Neutrophil (primary cell): ENCODE measurements around the gene TBC1D8B.
"Not testable (repeated sequence)": the region's sequence is repeated elsewhere in the genome, so short reads cannot be mapped to it uniquely, and the experiment has no call there.

Experiments used
- H3K27ac ChIP-seq: fragments of 200-600 bp; sonication (generic); 2 replicates; pipeline ENCODE4 v1.5.1; 2016; ENCODE audit warnings: mild to moderate bottlenecking, moderate library complexity
- H3K27me3 ChIP-seq: fragments of 200-600 bp; sonication (generic); 2 replicates; pipeline ENCODE4 v1.6.0; 2016; ENCODE audit warnings: mild to moderate bottlenecking
- H3K36me3 ChIP-seq: fragments of 200-600 bp; sonication (generic); 2 replicates; pipeline ENCODE4 v1.5.1; 2017
- H3K4me1 ChIP-seq, 2 experiments: fragments of 200-600 bp in 1 of 2; sonication (generic) in 1 of 2; 1 replicate in 1 of 2; 2 replicates in 1 of 2; pipeline versions ENCODE4 v1.5.1 to v1.6.1; 2013 to 2016; ENCODE audit warnings: low read depth in 1 of 2, low read length in 1 of 2, mild to moderate bottlenecking in 1 of 2, moderate library complexity in 1 of 2; ENCODE audit not compliant: control insufficient read depth in 1 of 2, insufficient read depth in 1 of 2
- H3K4me3 ChIP-seq, 2 experiments: fragments of 200-600 bp in 1 of 2; sonication (generic) in 1 of 2; 1 replicate in 1 of 2; 2 replicates in 1 of 2; pipeline ENCODE4 v1.5.1; 2013 to 2016; ENCODE audit warnings: low read depth in 1 of 2, low read length in 1 of 2, mild to moderate bottlenecking in 1 of 2, moderate library complexity in 1 of 2
- H3K9me3 ChIP-seq: fragments of 200-600 bp; sonication (generic); 2 replicates; pipeline ENCODE4 v1.5.1; 2016
- CTCF ChIP-seq: fragments of 200-600 bp; sonication (generic); IDR thresholded peaks from 2 replicates; pipeline ENCODE4 v1.5.1; 2016; ENCODE audit warnings: antibody characterized with exemption

TBC1D8B gene

DNA sequence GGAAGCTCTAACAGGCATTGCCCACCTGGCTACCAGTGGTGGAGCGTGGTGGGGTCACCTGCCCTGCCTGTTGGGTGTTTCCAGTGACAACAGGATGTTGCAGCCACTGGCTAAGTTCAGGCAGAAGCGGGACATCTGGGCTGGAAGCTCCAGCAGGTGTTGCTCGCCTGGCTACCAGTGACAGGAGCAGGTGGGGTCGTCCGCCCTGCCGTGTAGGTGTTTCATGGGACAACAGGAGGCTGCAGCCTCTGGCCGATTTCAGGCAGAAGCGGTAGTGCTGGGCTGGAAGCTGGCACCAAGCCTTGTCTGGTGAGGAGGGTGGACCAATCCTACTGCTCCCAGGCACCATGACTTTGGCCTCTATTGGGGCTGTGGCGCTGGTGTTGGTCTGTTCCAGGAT, 61.2 kb downstream of the TBC1D8B start:
- H3K4me3 ChIP-seq = no peak overlapping the region
- no peak for TF ChIP-seq CTCF
- no peaks in the 10 kb centered on the region for H3K9me3 ChIP-seq
- no peak overlapping the region for H3K27ac ChIP-seq
- no peaks in the 10 kb centered on the region for H3K27me3 ChIP-seq
- no peaks in the 10 kb centered on the region for H3K4me1 ChIP-seq
- H3K36me3 ChIP-seq = peaks cover 6% of the 10 kb centered on the region

- not testable (repeated sequence) for H3K27me3 ChIP-seq, H3K4me1 ChIP-seq, H3K4me3 ChIP-seq, H3K9me3 ChIP-seq, H3K27ac ChIP-seq, H3K36me3 ChIP-seq
Measured at GRCh38 chrX:106872796-106873195, 70.3 kb downstream of the TBC1D8B start.

DNA sequence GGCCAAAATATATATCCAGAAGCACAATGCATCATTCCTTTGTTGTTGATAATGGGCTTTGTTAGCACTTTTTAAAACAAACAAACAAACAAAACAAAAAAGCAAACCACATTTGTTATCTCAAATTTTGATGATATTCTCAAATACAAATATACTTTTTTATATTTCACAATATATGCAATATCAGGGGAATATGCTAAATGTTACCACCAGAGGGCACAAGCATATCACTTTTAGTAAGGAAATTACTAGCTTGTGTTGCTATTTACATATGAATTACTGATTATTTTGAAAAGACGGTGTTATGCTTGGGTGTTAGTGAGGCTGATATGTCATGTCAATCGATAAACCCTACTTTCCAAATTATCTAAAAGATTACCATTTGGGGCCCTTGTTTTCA, 71.6 kb downstream of the TBC1D8B start:
- H3K27me3 ChIP-seq = no peaks in the 10 kb centered on the region
- H3K4me3 ChIP-seq = no peak overlapping the region
- no peaks in the 10 kb centered on the region for H3K4me1 ChIP-seq
- no peak overlapping the region for H3K27ac ChIP-seq
- no peak for TF ChIP-seq CTCF
- H3K9me3 ChIP-seq = no peaks in the 10 kb centered on the region
- no peaks in the 10 kb centered on the region for H3K36me3 ChIP-seq

GRCh38 chrX:106875151-106875550, 72.7 kb downstream of the TBC1D8B start:
- H3K27ac ChIP-seq = no peak overlapping the region
- no peaks in the 10 kb centered on the region for H3K9me3 ChIP-seq
- no peak overlapping the region for H3K4me3 ChIP-seq
- H3K27me3 ChIP-seq = no peaks in the 10 kb centered on the region
- TF ChIP-seq CTCF = no peak
- H3K36me3 ChIP-seq = no peaks in the 10 kb centered on the region
- H3K4me1 ChIP-seq = no peaks in the 10 kb centered on the region

- no peak overlapping the region for H3K27ac ChIP-seq
- no peaks in the 10 kb centered on the region for H3K36me3 ChIP-seq
- H3K4me1 ChIP-seq = no peaks in the 10 kb centered on the region
- no peak for TF ChIP-seq CTCF
- H3K27me3 ChIP-seq = peaks cover 5% of the 10 kb centered on the region
- no peak overlapping the region for H3K4me3 ChIP-seq
- H3K9me3 ChIP-seq = no peaks in the 10 kb centered on the region
Measured at GRCh38 chrX:106889468-106889867, 87.0 kb downstream of the TBC1D8B start.

DNA sequence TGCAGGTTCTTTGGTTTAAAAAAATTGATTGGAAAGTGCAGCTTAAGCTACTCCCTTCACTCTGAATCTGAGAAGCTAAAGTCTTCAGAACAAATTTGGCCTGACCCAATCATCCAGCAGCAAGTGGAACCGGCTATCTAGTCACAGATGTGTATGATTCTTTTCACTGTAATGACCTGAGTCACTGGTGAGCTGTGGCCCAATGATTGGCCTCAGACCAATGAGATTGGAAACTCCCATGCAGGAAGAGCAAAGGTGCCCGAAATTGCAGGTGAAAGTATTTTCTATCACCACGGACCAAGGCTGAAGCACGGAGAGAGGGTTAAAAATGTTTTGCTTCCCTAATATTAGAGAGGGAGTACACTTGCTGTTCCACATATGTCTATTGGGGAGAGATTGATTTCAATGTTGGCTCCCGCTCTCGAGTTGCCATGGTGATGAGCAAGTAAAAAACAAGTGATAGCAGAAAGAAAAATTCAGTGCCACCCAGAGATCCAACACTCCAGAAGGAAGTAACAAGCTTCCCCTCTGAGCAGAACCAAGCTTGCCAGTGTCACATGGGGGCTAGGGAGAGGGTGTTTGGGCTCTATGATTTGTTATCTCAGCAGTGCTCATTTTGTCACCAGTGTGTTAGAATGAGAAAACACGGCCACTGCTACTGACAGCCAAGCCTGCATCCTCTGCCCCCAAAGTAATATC, 89.4 kb downstream of the TBC1D8B start:
- no peaks in the 10 kb centered on the region for H3K9me3 ChIP-seq
- H3K36me3 ChIP-seq = no peaks in the 10 kb centered on the region
- TF ChIP-seq CTCF = no peak
- H3K27ac ChIP-seq = no peak overlapping the region
- H3K27me3 ChIP-seq = peaks cover 5% of the 10 kb centered on the region
- H3K4me3 ChIP-seq = no peak overlapping the region
- no peaks in the 10 kb centered on the region for H3K4me1 ChIP-seq
